Activated naive CD4-positive, alpha-beta T cell treated with anti-CD3 and anti-CD28 coated beads, Interleukin-2, amount 50 U/mL, for 16 hours (primary cell): ENCODE measurements around the gene TTC39A.
"Not testable (repeated sequence)": the region's sequence is repeated elsewhere in the genome, so short reads cannot be mapped to it uniquely, and the experiment has no call there.

Source experiments
- DNase-seq: peaks from one replicate; pipeline ENCODE4 v3.0.0-alpha.2; 2020

Gene TTC39A

GRCh38 chr1:51264451-51264850, 65.9 kb downstream of the TTC39A start:
- no peak for DNase-seq

GRCh38 chr1:51263147-51263877, 67.0 kb downstream of the TTC39A start:
- DNase-seq = no peak

- no peak for DNase-seq
These were observed 75.0 kb downstream of the TTC39A start for GRCh38 chr1:51255331-51255730.

GRCh38 chr1:51253691-51254090, 76.7 kb downstream of the TTC39A start:
- no peak for DNase-seq

- DNase-seq = no peak
These were observed 78.0 kb downstream of the TTC39A start for GRCh38 chr1:51252366-51252765.

GRCh38 chr1:51251165-51251564, 79.2 kb downstream of the TTC39A start:
- DNase-seq = not testable (repeated sequence)

- DNase-seq = not testable (repeated sequence)
These were observed 79.6 kb downstream of the TTC39A start for GRCh38 chr1:51250729-51251128.

- DNase-seq = no peak
These were observed 80.9 kb downstream of the TTC39A start for GRCh38 chr1:51249445-51249844.

- no peak for DNase-seq
These were observed 82.9 kb downstream of the TTC39A start for GRCh38 chr1:51247499-51247898.

GRCh38 chr1:51247022-51247421, 83.3 kb downstream of the TTC39A start:
- DNase-seq = no peak

- DNase-seq = no peak
These were observed 87.8 kb downstream of the TTC39A start for GRCh38 chr1:51242546-51242945.

GRCh38 chr1:51241119-51241518, 89.2 kb downstream of the TTC39A start:
- no peak for DNase-seq

GRCh38 chr1:51240084-51240483, 90.3 kb downstream of the TTC39A start:
- DNase-seq = no peak

GRCh38 chr1:51238034-51238403, 92.3 kb downstream of the TTC39A start:
- no peak for DNase-seq

GRCh38 chr1:51237351-51238033, 92.9 kb downstream of the TTC39A start:
- DNase-seq = no peak
